ENCODE measurements around the gene ARL5C. TPM values are rescaled to one million over a fixed set of nuclear protein-coding genes. Genes with fewer than 3 reads are reported as not detected.

The ARL5C gene
- polyA plus RNA-seq, 1 donor from 2014 or later, result not detected

GRCh38 chr17:39147221-39148185, 18.5 kb downstream of the ARL5C start:
- TF ChIP-seq POLR2AphosphoS5 (IDR thresholded peaks at IDR 0.05) (no peak), EZH2 (IDR thresholded peaks at IDR 0.05; ENCODE audit: borderline replicate concordance, insufficient read depth, low read length, poor library complexity, severe bottlenecking) (no peak), SMC3 (conservative IDR thresholded peaks at IDR 0.05; ENCODE audit: poor library complexity) (no peak), RAD21 (conservative IDR thresholded peaks at IDR 0.05) (no peak), MXI1 (conservative IDR thresholded peaks at IDR 0.05; ENCODE audit: poor library complexity, severe bottlenecking) (no peak), EP300 (conservative IDR thresholded peaks at IDR 0.05; ENCODE audit: poor library complexity, severe bottlenecking) (no peak), TAF1 (IDR thresholded peaks at IDR 0.05; ENCODE audit: low read depth) (no peak)
- H3K36me3 ChIP-seq (ENCODE audit: insufficient read depth, low read length), result no peaks in the 10 kb centered on the region
- no peak overlapping the region for H3K4me3 ChIP-seq (ENCODE audit: low read length)

GRCh38 chr17:39146273-39146672, 19.7 kb downstream of the ARL5C start:
- H3K9me3 ChIP-seq (ENCODE audit: low read length), result no peaks in the 10 kb centered on the region
- no peaks in the 10 kb centered on the region for H3K36me3 ChIP-seq (ENCODE audit: insufficient read depth, low read length)
- H4K20me1 ChIP-seq (ENCODE audit: insufficient read depth), result no peaks in the 10 kb centered on the region
- peaks cover 17% of the 10 kb centered on the region for H3K27me3 ChIP-seq (ENCODE audit: insufficient read depth, low read depth, low read length)
- no peak overlapping the region for H3K9ac ChIP-seq (ENCODE audit: low read length)
- no peaks in the 10 kb centered on the region for H3K79me2 ChIP-seq (replicated peaks; ENCODE audit: insufficient read depth, low read length)
- no peak overlapping the region for H3K4me2 ChIP-seq (ENCODE audit: low read length)
- H3K9me2 ChIP-seq (ENCODE audit: insufficient read depth, low read length), result no peaks in the 10 kb centered on the region
- no peak for TF ChIP-seq POLR2AphosphoS5 (IDR thresholded peaks at IDR 0.05)
- TF ChIP-seq SMC3 (conservative IDR thresholded peaks at IDR 0.05; ENCODE audit: poor library complexity), result no peak
- no peak for TF ChIP-seq TAF1 (IDR thresholded peaks at IDR 0.05; ENCODE audit: low read depth)
- no peak for TF ChIP-seq REST (IDR thresholded peaks at IDR 0.05; ENCODE audit: borderline replicate concordance)
- TF ChIP-seq EP300 (conservative IDR thresholded peaks at IDR 0.05; ENCODE audit: poor library complexity, severe bottlenecking), result no peak
- TF ChIP-seq EZH2 (IDR thresholded peaks at IDR 0.05; ENCODE audit: borderline replicate concordance, insufficient read depth, low read length, poor library complexity, severe bottlenecking), result no peak
- TF ChIP-seq RAD21 (conservative IDR thresholded peaks at IDR 0.05), result no peak
- no peak for TF ChIP-seq MXI1 (conservative IDR thresholded peaks at IDR 0.05; ENCODE audit: poor library complexity, severe bottlenecking)
- TF ChIP-seq CTCF (IDR thresholded peaks at IDR 0.05; ENCODE audit: poor library complexity, severe bottlenecking), result no peak
- no peak overlapping the region for H2AFZ ChIP-seq (ENCODE audit: low read depth, low read length)
- no peak overlapping the region for H3K4me3 ChIP-seq (ENCODE audit: low read length)
- no peak overlapping the region for H3K27ac ChIP-seq (ENCODE audit: low read length)
- H3F3A ChIP-seq (ENCODE audit: insufficient read depth, low read length, poor library complexity, severe bottlenecking), result no peaks in the 10 kb centered on the region

More at GRCh38 chr17:39147221-39148185, 18.5 kb downstream of the ARL5C start:
- Histone ChIP-seq H3K9me3 (ENCODE audit: low read length) (no peaks in the 10 kb centered on the region), H2AFZ (ENCODE audit: low read depth, low read length) (no peak overlapping the region), H3K27ac (ENCODE audit: low read length) (no peak overlapping the region), H3F3A (ENCODE audit: insufficient read depth, low read length, poor library complexity, severe bottlenecking) (no peaks in the 10 kb centered on the region), H3K9me2 (ENCODE audit: insufficient read depth, low read length) (no peaks in the 10 kb centered on the region), H4K20me1 (ENCODE audit: insufficient read depth) (no peaks in the 10 kb centered on the region), H3K27me3 (ENCODE audit: insufficient read depth, low read depth, low read length) (peaks cover 17% of the 10 kb centered on the region), H3K9ac (ENCODE audit: low read length) (no peak overlapping the region), H3K4me2 (ENCODE audit: low read length) (no peak overlapping the region), H3K79me2 (replicated peaks; ENCODE audit: insufficient read depth, low read length) (no peaks in the 10 kb centered on the region)
